MM.1S (cell line): ENCODE measurements around the gene ARF3.

Experiments used
- DNase-seq: peaks from one replicate; pipeline ENCODE4 v3.0.0-alpha.2; 2015
- H2AFZ ChIP-seq: fragments of 300-600 bp; sonication (generic); 2 replicates; pipeline ENCODE4 v1.6.0; 2016; ENCODE audit warnings: antibody characterized with exemption, low read length
- H3F3A ChIP-seq: fragments of 300-600 bp; sonication (generic); 2 replicates; pipeline ENCODE4 v1.6.1; 2016; ENCODE audit warnings: mild to moderate bottlenecking, antibody characterized with exemption, low read length, moderate library complexity, mixed read lengths; ENCODE audit not compliant: insufficient read depth
- H3K27ac ChIP-seq: fragments of 300-600 bp; sonication (generic); 2 replicates; pipeline ENCODE4 v1.5.1; 2016; ENCODE audit warnings: mild to moderate bottlenecking, low read length
- H3K27me3 ChIP-seq: fragments of 300-600 bp; sonication (generic); replicated peaks from 2 replicates; pipeline ENCODE4 v1.6.0; 2016; ENCODE audit warnings: low read length; ENCODE audit not compliant: insufficient read depth
- H3K36me3 ChIP-seq: fragments of 300-600 bp; sonication (generic); replicated peaks from 2 replicates; pipeline ENCODE4 v1.6.1; 2016; ENCODE audit warnings: mild to moderate bottlenecking, low read length, mixed read lengths; ENCODE audit not compliant: insufficient read depth
- H3K4me1 ChIP-seq: fragments of 300-600 bp; sonication (generic); 2 replicates; pipeline ENCODE4 v1.6.1; 2016; ENCODE audit warnings: low read length, mixed read lengths
- H3K4me2 ChIP-seq: fragments of 300-600 bp; sonication (generic); 2 replicates; pipeline ENCODE4 v1.6.0; 2016; ENCODE audit warnings: low read depth, low read length
- H3K4me3 ChIP-seq: fragments of 300-600 bp; sonication (generic); 2 replicates; pipeline ENCODE4 v1.5.1; 2016; ENCODE audit warnings: low read length, mixed read lengths
- H3K79me2 ChIP-seq: fragments of 300-600 bp; sonication (generic); 2 replicates; pipeline ENCODE4 v1.6.1; 2016; ENCODE audit warnings: mixed run types, low read length, mixed read lengths
- H3K9ac ChIP-seq: fragments of 300-600 bp; sonication (generic); 2 replicates; pipeline ENCODE4 v1.6.1; 2016; ENCODE audit warnings: low read length, mixed read lengths
- H3K9me2 ChIP-seq: fragments of 300-600 bp; sonication (generic); replicated peaks from 2 replicates; pipeline ENCODE4 v1.6.1; 2016; ENCODE audit warnings: mild to moderate bottlenecking, low read length, mixed read lengths; ENCODE audit not compliant: insufficient read depth
- H3K9me3 ChIP-seq: fragments of 300-600 bp; sonication (generic); replicated peaks from 2 replicates; pipeline ENCODE4 v1.6.1; 2016; ENCODE audit warnings: mild to moderate bottlenecking, low read length, mixed read lengths; ENCODE audit not compliant: insufficient read depth
- H4K20me1 ChIP-seq: fragments of 300-600 bp; sonication (generic); 2 replicates; pipeline ENCODE4 v1.6.1; 2016; ENCODE audit warnings: mild to moderate bottlenecking, low read length, moderate library complexity, mixed read lengths; ENCODE audit not compliant: insufficient read depth
- EZH2 ChIP-seq: fragments of 300-600 bp; sonication (generic); optimal IDR thresholded peaks from 2 replicates; pipeline ENCODE3; 2017; ENCODE audit warnings: low read depth, mild to moderate bottlenecking, antibody characterized with exemption, low read length, mixed read lengths
- EZH2phosphoT487 ChIP-seq: fragments of 300-600 bp; sonication (generic); IDR thresholded peaks from 2 replicates; pipeline ENCODE4 v1.6.1; 2018; ENCODE audit warnings: antibody characterized with exemption, low read length
- TF ChIP-seq, protein P1 (sequence below): fragments of 300-600 bp; sonication (generic); IDR thresholded peaks from 2 replicates; pipeline ENCODE4 v1.5.1; 2016; ENCODE audit warnings: antibody characterized with exemption, low read length, mixed read lengths

Gene ARF3

DNA sequence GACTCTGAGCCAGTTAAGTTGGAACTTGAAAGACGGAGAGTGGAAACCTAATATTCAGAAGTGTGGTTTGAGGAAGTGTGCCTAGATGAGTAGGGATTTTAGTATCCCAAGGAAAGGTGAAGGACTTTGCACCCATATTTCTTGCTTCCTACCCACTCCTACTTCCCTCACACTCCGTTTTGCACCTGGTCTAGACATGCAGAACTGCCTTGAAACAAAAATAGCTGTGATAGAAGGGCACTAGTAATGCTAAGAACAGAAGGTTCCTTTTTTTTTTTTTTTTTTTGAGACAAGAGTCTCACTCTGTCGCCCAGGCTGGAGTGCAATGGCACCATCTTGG, 732 bp upstream of the ARF3 start:
- H2AFZ ChIP-seq = peak overlapping the region; percentile 94
- H4K20me1 ChIP-seq = no peaks in the 10 kb centered on the region
- no peak for DNase-seq
- H3K9me3 ChIP-seq = no peaks in the 10 kb centered on the region
- no peaks in the 10 kb centered on the region; the same call in 1 of the 2 replicates for H3F3A ChIP-seq
- H3K79me2 ChIP-seq = peaks cover 39% of the 10 kb centered on the region
- no peaks in the 10 kb centered on the region for H3K27me3 ChIP-seq
- H3K9me2 ChIP-seq = no peaks in the 10 kb centered on the region
- TF ChIP-seq EZH2phosphoT487 (no peak), EZH2 (no peak)
- TF ChIP-seq, protein P1, sequence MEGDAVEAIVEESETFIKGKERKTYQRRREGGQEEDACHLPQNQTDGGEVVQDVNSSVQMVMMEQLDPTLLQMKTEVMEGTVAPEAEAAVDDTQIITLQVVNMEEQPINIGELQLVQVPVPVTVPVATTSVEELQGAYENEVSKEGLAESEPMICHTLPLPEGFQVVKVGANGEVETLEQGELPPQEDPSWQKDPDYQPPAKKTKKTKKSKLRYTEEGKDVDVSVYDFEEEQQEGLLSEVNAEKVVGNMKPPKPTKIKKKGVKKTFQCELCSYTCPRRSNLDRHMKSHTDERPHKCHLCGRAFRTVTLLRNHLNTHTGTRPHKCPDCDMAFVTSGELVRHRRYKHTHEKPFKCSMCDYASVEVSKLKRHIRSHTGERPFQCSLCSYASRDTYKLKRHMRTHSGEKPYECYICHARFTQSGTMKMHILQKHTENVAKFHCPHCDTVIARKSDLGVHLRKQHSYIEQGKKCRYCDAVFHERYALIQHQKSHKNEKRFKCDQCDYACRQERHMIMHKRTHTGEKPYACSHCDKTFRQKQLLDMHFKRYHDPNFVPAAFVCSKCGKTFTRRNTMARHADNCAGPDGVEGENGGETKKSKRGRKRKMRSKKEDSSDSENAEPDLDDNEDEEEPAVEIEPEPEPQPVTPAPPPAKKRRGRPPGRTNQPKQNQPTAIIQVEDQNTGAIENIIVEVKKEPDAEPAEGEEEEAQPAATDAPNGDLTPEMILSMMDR = no peak
- no peaks in the 10 kb centered on the region for H3K36me3 ChIP-seq
- no peak overlapping the region for H3K27ac ChIP-seq
- H3K9ac ChIP-seq = peak overlapping the region; percentile 60; the same call in 1 of the 2 replicates
- H3K4me3 ChIP-seq = peak overlapping the region; percentile 95
- H3K4me2 ChIP-seq = peak overlapping the region; percentile 85
- peaks cover 15% of the 10 kb centered on the region for H3K4me1 ChIP-seq

DNA sequence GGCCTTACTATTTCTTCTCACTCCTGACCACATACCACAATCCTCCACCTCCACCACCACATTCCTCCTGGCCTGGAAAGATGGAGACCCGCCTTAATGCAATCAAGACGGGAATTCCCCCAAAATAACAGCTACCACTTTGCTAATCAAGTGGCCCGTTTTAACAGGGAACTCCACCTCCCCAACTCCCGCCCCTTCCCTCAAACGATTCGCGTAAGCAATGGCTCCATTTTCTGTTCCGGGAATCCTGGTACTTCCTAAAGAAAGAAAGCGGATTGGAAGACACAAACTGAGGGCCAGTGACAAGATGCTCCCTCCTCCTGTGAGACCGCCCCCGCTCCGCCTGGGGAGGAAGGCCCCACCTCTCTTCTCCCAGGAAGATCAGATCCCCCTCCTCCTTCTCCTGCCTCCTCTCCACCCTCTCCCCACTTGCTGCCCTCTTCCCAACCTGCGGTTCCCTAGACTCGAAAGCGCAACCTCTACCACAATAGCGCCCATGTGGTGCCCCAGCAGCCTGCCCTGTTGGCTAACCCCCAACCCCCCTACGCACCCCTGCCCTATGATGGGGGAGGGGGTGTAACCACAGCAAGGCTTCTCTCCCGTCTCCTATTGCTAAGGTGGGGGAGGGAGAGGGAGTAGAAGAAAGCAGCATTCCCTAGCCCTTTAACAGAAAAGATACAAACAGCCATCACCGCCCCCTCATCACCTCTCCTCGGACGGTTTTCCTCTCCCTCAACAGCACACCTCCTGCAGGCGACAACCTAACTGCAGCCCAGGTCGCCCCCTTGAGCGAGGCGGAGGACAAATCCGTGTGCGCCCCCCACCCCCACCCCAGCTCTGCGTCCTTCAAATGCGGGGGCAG, 777 bp downstream of the ARF3 start:
- Histone ChIP-seq H3K27me3 (no peaks in the 10 kb centered on the region), H3K9me2 (no peaks in the 10 kb centered on the region), H3F3A (no peaks in the 10 kb centered on the region; the same call in 1 of the 2 replicates), H3K4me2 (peak overlapping the region; percentile 85), H3K79me2 (peaks cover 51% of the 10 kb centered on the region), H2AFZ (peak overlapping the region; percentile 94), H3K9me3 (no peaks in the 10 kb centered on the region), H3K4me1 (peaks cover 15% of the 10 kb centered on the region), H3K4me3 (peak overlapping the region; percentile 95), H3K27ac (no peak overlapping the region), H3K9ac (peak overlapping the region; percentile 60), H3K36me3 (no peaks in the 10 kb centered on the region), H4K20me1 (no peaks in the 10 kb centered on the region)
- TF ChIP-seq, protein P1 = no peak; the same call in 1 of the 2 replicates
- no peak for TF ChIP-seq EZH2
- no peak for TF ChIP-seq EZH2phosphoT487
- no peak for DNase-seq

DNA sequence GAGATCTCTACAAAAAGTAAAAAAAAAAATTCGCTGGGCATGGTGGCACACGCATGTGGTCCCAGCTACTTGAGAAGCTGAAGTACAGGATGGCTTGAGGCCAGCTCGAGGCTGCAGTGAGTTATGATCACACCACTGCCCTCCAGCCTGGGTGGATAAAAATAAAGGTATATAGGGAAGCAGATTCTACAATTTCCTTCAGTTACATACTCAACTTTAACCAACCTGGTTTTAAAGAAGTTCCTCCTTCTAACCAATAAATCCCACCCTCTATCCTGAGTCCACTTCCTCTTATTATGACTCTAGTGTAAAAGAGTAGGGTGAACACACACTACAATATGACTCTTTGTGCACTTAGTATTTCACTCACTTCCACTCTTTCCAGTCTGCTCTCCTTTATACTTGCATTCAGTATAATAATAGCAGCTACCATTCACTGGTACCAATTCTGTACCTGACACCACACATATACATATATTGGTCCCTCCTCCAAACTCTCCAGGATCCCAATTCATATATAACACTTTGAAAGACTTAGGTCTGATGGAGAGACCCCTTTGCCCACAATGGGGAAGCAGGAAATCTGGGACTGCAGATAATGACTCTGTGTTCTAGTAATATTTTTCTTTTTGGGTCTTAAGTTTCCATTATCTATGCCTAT, 2.3 kb downstream of the ARF3 start:
- Histone ChIP-seq H3K9me2 (no peaks in the 10 kb centered on the region), H3K4me3 (no peak overlapping the region), H3K79me2 (peaks cover 56% of the 10 kb centered on the region), H3K4me1 (peaks cover 15% of the 10 kb centered on the region), H3K9ac (no peak overlapping the region), H3K4me2 (no peak overlapping the region), H3K9me3 (no peaks in the 10 kb centered on the region), H3K36me3 (no peaks in the 10 kb centered on the region), H3K27ac (no peak overlapping the region), H4K20me1 (no peaks in the 10 kb centered on the region), H2AFZ (no peak overlapping the region), H3F3A (no peaks in the 10 kb centered on the region; the same call in 1 of the 2 replicates), H3K27me3 (no peaks in the 10 kb centered on the region)
- DNase-seq = no peak
- no peak for TF ChIP-seq EZH2phosphoT487
